Smooth muscle cell of the pulmonary artery (primary cell): ENCODE measurements around the gene GREM2. TPM values are rescaled to one million over a fixed set of nuclear protein-coding genes. Genes with fewer than 3 reads are reported as not detected.

Experiments
- total RNA-seq: library from RNA; depleted of rRNA; stranded (reverse); fragments of >200 nt; gene quantifications from 2 replicates; pipeline ENCODE4 v1.2.3, GENCODE V29; 2014

Gene GREM2
- total RNA-seq: 5.4 and 14.7 TPM in 2 replicates

DNA sequence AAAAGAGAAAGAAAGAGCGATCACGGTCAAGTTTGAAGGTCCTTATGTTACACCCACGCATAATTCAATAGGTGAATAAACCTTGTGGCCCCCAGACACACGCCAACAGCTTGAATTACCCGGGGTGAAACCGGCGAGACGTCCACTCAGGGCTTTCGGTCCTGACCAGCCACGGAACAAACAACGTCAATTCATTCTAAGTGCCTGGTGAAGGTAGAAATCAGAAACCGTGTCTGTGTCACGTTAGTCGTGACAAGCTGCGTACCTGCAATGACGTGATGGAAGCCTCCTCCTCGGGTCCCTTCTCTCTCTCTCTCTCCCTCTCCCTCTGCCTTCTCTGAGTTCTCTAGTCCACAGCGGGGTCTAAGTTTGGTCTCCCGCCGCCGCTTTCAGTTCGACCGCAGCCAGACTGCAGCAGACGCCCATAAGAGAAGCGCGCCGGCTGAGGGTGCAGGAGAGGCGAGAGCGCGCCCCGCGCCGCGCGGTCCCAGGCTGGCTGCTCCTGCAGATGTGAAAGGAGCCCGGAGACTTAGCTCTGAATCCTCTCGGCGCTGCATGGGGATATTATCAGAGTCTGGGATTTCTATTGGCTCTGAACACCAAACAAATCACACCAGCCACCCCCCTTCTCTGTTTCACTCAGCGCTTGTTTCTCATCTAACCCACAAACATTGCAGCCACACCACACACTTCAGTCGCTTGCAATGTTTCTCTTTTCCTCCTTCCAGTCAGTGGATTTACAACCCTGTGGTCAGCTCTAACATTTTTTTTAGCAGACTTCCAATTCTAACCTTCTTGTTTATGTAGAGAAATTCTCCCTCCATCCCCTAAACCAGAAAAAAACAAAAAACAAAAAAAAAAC is at the start of gene GREM2:
Gene GREM2, minus strand, starts transcription at position 537 of the 862 bp plus-strand sequence. CDS start 118,680 bp downstream, outside the sequence.

